ENCODE data around the gene LRRC47.

Gene LRRC47

DNA sequence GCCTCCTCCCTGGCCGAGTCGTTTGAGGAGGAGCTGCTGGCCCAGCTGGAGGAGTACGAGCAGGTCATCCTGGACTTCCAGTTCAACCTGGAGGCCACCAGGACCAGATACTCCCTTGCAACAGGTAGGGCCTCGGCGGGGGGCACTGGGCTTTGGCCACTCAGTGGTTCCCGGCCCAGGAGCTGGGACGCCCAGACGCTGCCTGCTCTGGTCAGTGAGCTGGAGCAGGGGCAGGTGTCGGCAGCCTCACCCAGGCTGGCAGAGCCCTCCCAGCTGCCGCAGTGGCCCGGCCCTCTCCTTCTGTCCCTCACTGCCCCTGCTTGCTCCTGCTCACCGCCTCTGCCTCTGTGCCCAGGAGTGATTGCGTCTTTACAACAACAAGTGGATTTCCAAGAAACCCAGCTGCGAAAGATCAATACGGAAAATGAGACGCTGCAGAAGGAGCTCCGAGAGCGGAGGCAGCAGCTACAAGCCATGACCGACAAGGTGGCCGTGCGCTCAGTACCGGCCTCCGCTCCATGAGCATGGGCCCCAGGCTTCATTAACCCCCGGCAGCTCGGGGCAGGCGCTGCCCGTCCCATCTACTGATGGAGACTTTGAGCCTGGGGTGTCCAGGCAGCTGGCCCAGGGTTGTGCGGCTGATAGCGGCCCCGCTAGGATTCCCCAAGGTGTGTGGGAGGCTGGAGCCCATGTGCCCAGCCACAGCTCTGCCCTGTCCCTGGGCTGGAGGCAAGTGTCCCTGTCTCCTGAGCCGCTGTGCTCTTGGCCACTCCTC, 32.8 kb downstream of the LRRC47 start:
- Histone ChIP-seq H3K27me3 (ENCODE audit: control insufficient read depth in 5 of 5, insufficient read depth in 4 of 5, low read length in 5 of 5) (peaks cover 10 to 37% (median 28%) of the 10 kb centered on the region in 5 donors), H3K9ac (ENCODE audit: low read length in 5 of 5) (no peak overlapping the region), H3K4me3 (ENCODE audit: low read depth in 1 of 5, low read length in 5 of 5) (no peak overlapping the region), H3K36me3 (ENCODE audit: control insufficient read depth in 5 of 5, insufficient read depth in 5 of 5, low read length in 5 of 5) (no peaks in the 10 kb centered on the region), H3K9me3 (ENCODE audit: control insufficient read depth in 5 of 5, low read length in 5 of 5) (peaks cover 0 to 5% (median 3%) of the 10 kb centered on the region in 5 donors), H3K27ac (ENCODE audit: low read depth, low read length) (no peak overlapping the region), H3K4me1 (ENCODE audit: control insufficient read depth in 5 of 5, insufficient read depth in 5 of 5, low read length in 5 of 5) (no peaks in the 10 kb centered on the region)

GRCh38 chr1:3762873-3763228, 33.4 kb downstream of the LRRC47 start:
- Histone ChIP-seq H3K9ac (ENCODE audit: low read length in 5 of 5) (no peak overlapping the region), H3K4me1 (ENCODE audit: control insufficient read depth in 5 of 5, insufficient read depth in 5 of 5, low read length in 5 of 5) (no peaks in the 10 kb centered on the region), H3K27me3 (ENCODE audit: control insufficient read depth in 5 of 5, insufficient read depth in 4 of 5, low read length in 5 of 5) (peaks cover 10 to 33% (median 23%) of the 10 kb centered on the region in 5 donors), H3K36me3 (ENCODE audit: control insufficient read depth in 5 of 5, insufficient read depth in 5 of 5, low read length in 5 of 5) (no peaks in the 10 kb centered on the region), H3K9me3 (ENCODE audit: control insufficient read depth in 5 of 5, low read length in 5 of 5) (peaks cover 0 to 5% (median 3%) of the 10 kb centered on the region in 5 donors), H3K4me3 (ENCODE audit: low read depth in 1 of 5, low read length in 5 of 5) (no peak overlapping the region), H3K27ac (ENCODE audit: low read depth, low read length) (no peak overlapping the region)

GRCh38 chr1:3762151-3762872, 34.0 kb downstream of the LRRC47 start:
- Histone ChIP-seq H3K36me3 (ENCODE audit: control insufficient read depth in 5 of 5, insufficient read depth in 5 of 5, low read length in 5 of 5) (no peaks in the 10 kb centered on the region), H3K27ac (ENCODE audit: low read depth, low read length) (no peak overlapping the region), H3K27me3 (ENCODE audit: control insufficient read depth in 5 of 5, insufficient read depth in 4 of 5, low read length in 5 of 5) (peaks cover 10 to 30% (median 19%) of the 10 kb centered on the region in 5 donors), H3K4me3 (ENCODE audit: low read depth in 1 of 5, low read length in 5 of 5) (no peak overlapping the region), H3K4me1 (ENCODE audit: control insufficient read depth in 5 of 5, insufficient read depth in 5 of 5, low read length in 5 of 5) (no peaks in the 10 kb centered on the region), H3K9me3 (ENCODE audit: control insufficient read depth in 5 of 5, low read length in 5 of 5) (peaks cover 0 to 5% (median 3%) of the 10 kb centered on the region in 5 donors), H3K9ac (ENCODE audit: low read length in 5 of 5) (no peak overlapping the region)

- Histone ChIP-seq H3K36me3 (ENCODE audit: control insufficient read depth in 5 of 5, insufficient read depth in 5 of 5, low read length in 5 of 5) (no peaks in the 10 kb centered on the region), H3K4me1 (ENCODE audit: control insufficient read depth in 5 of 5, insufficient read depth in 5 of 5, low read length in 5 of 5) (no peaks in the 10 kb centered on the region), H3K4me3 (ENCODE audit: low read depth in 1 of 5, low read length in 5 of 5) (no peak overlapping the region), H3K9me3 (ENCODE audit: control insufficient read depth in 5 of 5, low read length in 5 of 5) (peaks cover 0 to 5% (median 3%) of the 10 kb centered on the region in 5 donors), H3K27me3 (ENCODE audit: control insufficient read depth in 5 of 5, insufficient read depth in 4 of 5, low read length in 5 of 5) (peaks cover 10 to 34% (median 20%) of the 10 kb centered on the region in 5 donors), H3K27ac (ENCODE audit: low read depth, low read length) (no peak overlapping the region), H3K9ac (ENCODE audit: low read length in 5 of 5) (no peak overlapping the region)
Measured at GRCh38 chr1:3761296-3762010, 34.8 kb downstream of the LRRC47 start.

DNA sequence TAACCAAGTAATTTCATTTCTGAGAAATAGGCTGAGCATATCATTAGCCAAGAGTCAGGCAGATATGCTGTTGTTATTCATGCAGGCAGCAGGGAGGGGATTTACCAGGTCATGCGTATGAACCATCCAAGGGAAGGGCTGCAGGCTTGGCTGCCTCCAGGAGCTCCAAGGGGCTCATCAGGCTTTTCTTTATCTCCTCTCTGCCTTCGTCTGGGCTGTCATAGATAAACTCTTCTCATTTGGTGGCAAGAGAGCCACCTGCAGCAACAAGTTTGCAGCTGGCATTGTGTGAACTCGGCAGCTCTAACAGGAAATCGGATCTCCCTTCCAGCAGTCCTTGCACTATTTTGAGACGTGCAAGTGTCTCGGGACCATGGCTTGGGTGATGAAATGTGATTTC, 36.5 kb downstream of the LRRC47 start:
- Histone ChIP-seq H3K36me3 (ENCODE audit: control insufficient read depth in 5 of 5, insufficient read depth in 5 of 5, low read length in 5 of 5) (no peaks in the 10 kb centered on the region), H3K27me3 (ENCODE audit: control insufficient read depth in 5 of 5, insufficient read depth in 4 of 5, low read length in 5 of 5) (peaks cover 15 to 45% (median 30%) of the 10 kb centered on the region in 5 donors), H3K9ac (ENCODE audit: low read length in 5 of 5) (no peak overlapping the region)

DNA sequence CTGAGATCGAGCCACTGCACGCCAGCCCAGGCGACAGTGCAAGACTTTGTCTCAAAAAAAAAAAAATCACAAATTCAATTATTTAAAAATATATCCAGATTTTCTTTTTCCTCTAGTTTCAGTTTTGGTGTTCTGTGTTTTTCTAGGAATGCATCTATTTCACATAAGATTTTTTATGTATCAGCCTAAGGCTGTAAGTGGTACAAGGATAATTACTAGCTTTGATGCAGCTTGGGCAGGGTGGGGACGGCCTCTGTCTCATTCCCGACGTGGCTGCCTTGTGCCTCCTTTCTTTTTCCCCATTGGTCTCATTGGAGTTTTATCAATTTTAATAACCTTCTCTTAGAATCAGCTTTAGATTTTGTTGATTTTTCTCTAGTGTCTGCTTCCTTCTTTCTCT, 37.1 kb downstream of the LRRC47 start:
- Histone ChIP-seq H3K27me3 (ENCODE audit: control insufficient read depth in 5 of 5, insufficient read depth in 4 of 5, low read length in 5 of 5) (peaks cover 15 to 50% (median 34%) of the 10 kb centered on the region in 5 donors), H3K36me3 (ENCODE audit: control insufficient read depth in 5 of 5, insufficient read depth in 5 of 5, low read length in 5 of 5) (no peaks in the 10 kb centered on the region), H3K4me3 (ENCODE audit: low read depth in 1 of 5, low read length in 5 of 5) (no peak overlapping the region), H3K9ac (ENCODE audit: low read length in 5 of 5) (no peak overlapping the region), H3K27ac (ENCODE audit: low read depth, low read length) (no peak overlapping the region), H3K4me1 (ENCODE audit: control insufficient read depth in 5 of 5, insufficient read depth in 5 of 5, low read length in 5 of 5) (no peaks in the 10 kb centered on the region), H3K9me3 (ENCODE audit: control insufficient read depth in 5 of 5, low read length in 5 of 5) (peaks cover 0 to 5% (median 3%) of the 10 kb centered on the region in 5 donors)

More for the DNA sequence above, 36.5 kb downstream of the LRRC47 start:
- H3K27ac ChIP-seq (ENCODE audit: low read depth, low read length) = no peak overlapping the region
- H3K4me1 ChIP-seq (ENCODE audit: control insufficient read depth in 5 of 5, insufficient read depth in 5 of 5, low read length in 5 of 5) = no peaks in the 10 kb centered on the region
- peaks cover 0 to 5% (median 3%) of the 10 kb centered on the region in 5 donors for H3K9me3 ChIP-seq (ENCODE audit: control insufficient read depth in 5 of 5, low read length in 5 of 5)
- no peak overlapping the region for H3K4me3 ChIP-seq (ENCODE audit: low read depth in 1 of 5, low read length in 5 of 5)

DNA sequence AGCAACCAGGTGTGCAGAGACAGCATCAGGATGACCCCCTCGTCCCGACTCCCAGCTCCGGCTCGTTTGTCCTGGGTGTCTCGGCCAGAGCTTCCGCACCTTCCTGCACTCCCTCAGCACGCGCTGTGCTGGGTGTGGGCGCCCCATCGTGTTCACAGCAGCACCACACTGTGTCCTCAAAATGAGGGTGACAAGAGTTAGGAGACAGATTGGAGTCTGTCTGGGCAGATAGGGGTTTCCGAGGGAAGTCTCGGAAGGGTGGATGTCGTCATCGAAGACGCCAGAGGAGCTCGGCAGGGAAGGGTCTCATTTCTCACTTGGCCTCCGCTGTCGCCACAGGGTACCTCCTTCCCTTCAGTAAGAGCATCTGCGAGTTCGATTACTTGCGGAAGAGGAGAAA, 39.9 kb downstream of the LRRC47 start:
- no peaks in the 10 kb centered on the region for H3K4me1 ChIP-seq (ENCODE audit: control insufficient read depth in 5 of 5, insufficient read depth in 5 of 5, low read length in 5 of 5)
- H3K27ac ChIP-seq (ENCODE audit: low read depth, low read length) = no peak overlapping the region
- H3K9me3 ChIP-seq (ENCODE audit: control insufficient read depth in 5 of 5, low read length in 5 of 5) = peaks cover 0 to 5% (median 0%) of the 10 kb centered on the region in 5 donors
- H3K4me3 ChIP-seq (ENCODE audit: low read depth in 1 of 5, low read length in 5 of 5) = no peak overlapping the region
- H3K9ac ChIP-seq (ENCODE audit: low read length in 5 of 5) = no peak overlapping the region
- peaks cover 20 to 49% (median 29%) of the 10 kb centered on the region in 5 donors for H3K27me3 ChIP-seq (ENCODE audit: control insufficient read depth in 5 of 5, insufficient read depth in 4 of 5, low read length in 5 of 5)
- H3K36me3 ChIP-seq (ENCODE audit: control insufficient read depth in 5 of 5, insufficient read depth in 5 of 5, low read length in 5 of 5) = no peaks in the 10 kb centered on the region

- Histone ChIP-seq H3K36me3 (ENCODE audit: control insufficient read depth in 5 of 5, insufficient read depth in 5 of 5, low read length in 5 of 5) (no peaks in the 10 kb centered on the region), H3K9me3 (ENCODE audit: control insufficient read depth in 5 of 5, low read length in 5 of 5) (no peaks in the 10 kb centered on the region), H3K4me1 (ENCODE audit: control insufficient read depth in 5 of 5, insufficient read depth in 5 of 5, low read length in 5 of 5) (no peaks in the 10 kb centered on the region), H3K4me3 (ENCODE audit: low read depth in 1 of 5, low read length in 5 of 5) (no peak overlapping the region), H3K9ac (ENCODE audit: low read length in 5 of 5) (no peak overlapping the region), H3K27ac (ENCODE audit: low read depth, low read length) (no peak overlapping the region), H3K27me3 (ENCODE audit: control insufficient read depth in 5 of 5, insufficient read depth in 4 of 5, low read length in 5 of 5) (peaks cover 14 to 38% (median 27%) of the 10 kb centered on the region in 5 donors)
Measured at GRCh38 chr1:3753656-3754454, 42.4 kb downstream of the LRRC47 start.

DNA sequence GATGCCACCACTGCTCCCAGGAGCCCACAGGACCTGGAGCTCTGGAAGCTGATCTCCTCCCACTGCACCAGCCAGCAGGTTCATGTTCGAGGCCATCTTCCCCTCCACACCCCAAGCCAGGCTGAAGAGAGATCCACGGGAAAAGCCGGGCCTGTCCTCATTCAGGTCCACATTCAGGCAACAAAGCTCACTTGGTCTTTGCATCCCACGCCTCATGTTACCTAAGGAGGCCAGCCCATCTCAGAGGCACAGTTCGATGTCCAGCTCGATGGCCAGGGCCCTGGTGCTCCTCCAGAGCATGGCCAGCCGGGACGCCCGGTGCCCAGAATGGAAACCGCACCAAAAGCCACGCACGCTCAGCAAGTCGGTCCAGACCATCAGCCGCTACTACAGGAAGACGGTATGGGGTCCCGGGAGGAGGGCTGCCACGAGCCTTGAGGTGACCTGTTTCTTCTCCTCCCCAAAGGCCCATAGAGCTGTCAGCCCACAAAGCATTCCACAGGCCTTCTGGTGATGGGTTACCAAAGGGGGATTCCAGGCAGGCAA, 43.8 kb downstream of the LRRC47 start, which contains the start of gene CCDC27:
Gene CCDC27, plus strand, starts transcription at position 51 of the 546 bp plus-strand sequence. Its CDS starts 32 bp downstream, at position 83.
- Histone ChIP-seq H3K36me3 (ENCODE audit: control insufficient read depth in 5 of 5, insufficient read depth in 5 of 5, low read length in 5 of 5) (no peaks in the 10 kb centered on the region), H3K4me3 (ENCODE audit: low read depth in 1 of 5, low read length in 5 of 5) (no peak within 1 kb of the TSS), H3K4me1 (ENCODE audit: control insufficient read depth in 5 of 5, insufficient read depth in 5 of 5, low read length in 5 of 5) (peaks cover 2 to 7% (median 6%) of the 10 kb centered on the region in 5 donors), H3K27me3 (ENCODE audit: control insufficient read depth in 5 of 5, insufficient read depth in 4 of 5, low read length in 5 of 5) (peaks cover 14 to 38% (median 27%) of the 10 kb centered on the region in 5 donors), H3K9ac (ENCODE audit: low read length in 5 of 5) (no peak within 1 kb of the TSS), H3K27ac (ENCODE audit: low read depth, low read length) (no peak within 1 kb of the TSS), H3K9me3 (ENCODE audit: control insufficient read depth in 5 of 5, low read length in 5 of 5) (no peaks in the 10 kb centered on the region)

All from subcutaneous abdominal adipose tissue (tissue), 5 donors.